ENCODE data around the gene LMO4. TPM values are rescaled to one million over a fixed set of nuclear protein-coding genes. Genes with fewer than 3 reads are reported as not detected.
A peak's percentile ranks its signal among the peaks of the same experiment; 100 is the strongest.

The LMO4 gene
- total RNA-seq (2021; fragmentation: NEBNext Ultra II Directional; extraction: Animal tissue kit (Norgen Biotek cat#: 25700)): 10 to 100 TPM; 33.1 to 43.4 (median 38.3) TPM
- long read RNA-seq, full-length matches to known transcripts: 3 of 7 reads
- long read RNA-seq, partial matches to known transcripts: 0 of 7 reads
- long read RNA-seq, other reads (novel, unspliced or antisense): 4 of 7 reads

- Mint-ChIP-seq H3K27me3 (ENCODE audit: insufficient read depth) (no peaks in the 10 kb centered on the region; the same call in 1 of the 2 replicates), H3K9me3 (no peaks in the 10 kb centered on the region), H3K4me1 (ENCODE audit: low read depth) (peaks cover 23% of the 10 kb centered on the region), H3K36me3 (ENCODE audit: low read depth) (peaks cover 17% of the 10 kb centered on the region), H3K4me3 (peak within 1 kb of the TSS; percentile 95), H3K27ac (peak within 1 kb of the TSS; percentile 94)
- TF ChIP-seq CTCF (IDR thresholded peaks at IDR 0.05): no peak
- peak; percentile 99 for DNase-seq
Measured at GRCh38 chr1:87328272-87329050, at the start of gene LMO4. Gene LMO4, plus strand, starts transcription at chr1:87328880. Its CDS starts 3,136 bp downstream, at chr1:87332016.

GRCh38 chr1:87279536-87279875, 49.2 kb upstream of the LMO4 start:
- no peak for TF ChIP-seq CTCF (IDR thresholded peaks at IDR 0.05)
- Mint-ChIP-seq H3K27me3 (ENCODE audit: insufficient read depth) (peaks cover 6% of the 10 kb centered on the region), H3K9me3 (no peaks in the 10 kb centered on the region), H3K4me1 (ENCODE audit: low read depth) (peaks cover 11% of the 10 kb centered on the region), H3K27ac (no peak overlapping the region), H3K36me3 (ENCODE audit: low read depth) (no peaks in the 10 kb centered on the region), H3K4me3 (no peak overlapping the region)
- no peak for DNase-seq

- Mint-ChIP-seq H3K4me3 (no peak overlapping the region), H3K27me3 (ENCODE audit: insufficient read depth) (peaks cover 6% of the 10 kb centered on the region), H3K4me1 (ENCODE audit: low read depth) (peaks cover 11% of the 10 kb centered on the region), H3K36me3 (ENCODE audit: low read depth) (no peaks in the 10 kb centered on the region), H3K9me3 (no peaks in the 10 kb centered on the region), H3K27ac (no peak overlapping the region)
- peak; percentile 16 for DNase-seq
- TF ChIP-seq CTCF (IDR thresholded peaks at IDR 0.05): peak; percentile 63
Measured at GRCh38 chr1:87279966-87280535, 48.6 kb upstream of the LMO4 start.

- Mint-ChIP-seq H3K4me3 (no peak overlapping the region), H3K36me3 (ENCODE audit: low read depth) (no peaks in the 10 kb centered on the region), H3K27me3 (ENCODE audit: insufficient read depth) (peaks cover 8% of the 10 kb centered on the region), H3K4me1 (ENCODE audit: low read depth) (no peaks in the 10 kb centered on the region), H3K9me3 (no peaks in the 10 kb centered on the region), H3K27ac (no peak overlapping the region)
- DNase-seq: no peak
- no peak for TF ChIP-seq CTCF (IDR thresholded peaks at IDR 0.05)
Measured at GRCh38 chr1:87284456-87285240, 44.0 kb upstream of the LMO4 start.

GRCh38 chr1:87291107-87291506, 37.6 kb upstream of the LMO4 start:
- Mint-ChIP-seq H3K9me3 (no peaks in the 10 kb centered on the region), H3K27me3 (ENCODE audit: insufficient read depth) (peaks cover 7% of the 10 kb centered on the region), H3K4me1 (ENCODE audit: low read depth) (peaks cover 13% of the 10 kb centered on the region), H3K4me3 (no peak overlapping the region; the same call in 1 of the 2 replicates), H3K36me3 (ENCODE audit: low read depth) (no peaks in the 10 kb centered on the region), H3K27ac (peak overlapping the region; percentile 43; the same call in 1 of the 2 replicates)
- no peak for TF ChIP-seq CTCF (IDR thresholded peaks at IDR 0.05)
- peak; percentile 60 for DNase-seq

All from HFFc6 (cell line).